Stomach (tissue), 9 donors: ENCODE results near the gene DSTYK. TPM values are rescaled to one million over a fixed set of nuclear protein-coding genes. Genes with fewer than 3 reads are reported as not detected.

Experiments
- DNase-seq, 2 donors: peaks; one replicate each; pipeline versions ENCODE4 v3.0.0 to v3.0.0-alpha.2; 2013 to 2019
- H3K27ac ChIP-seq, 5 donors: fragments of 200-600 bp in 4 of 5; sonication (generic) in 4 of 5; one replicate each; pipeline ENCODE4 v1.5.1; 2013 to 2019; ENCODE audit warnings: mild to moderate bottlenecking in 1 of 5, moderate library complexity in 1 of 5
- H3K27me3 ChIP-seq, 3 donors: fragments of 200-600 bp; sonication (generic); one replicate each; pipeline ENCODE4 v1.5.1; 2017 to 2019; ENCODE audit warnings: mixed run types in 1 of 3
- H3K36me3 ChIP-seq, 4 donors: fragments of 200-600 bp; sonication (generic); 1 replicate in 3 of 4; 2 replicates in 1 of 4; pipeline ENCODE4 v1.5.1; 2016 to 2019
- H3K4me1 ChIP-seq, 4 donors: fragments of 200-600 bp; sonication (generic); one replicate each; pipeline ENCODE4 v1.5.1; 2016 to 2019
- H3K4me3 ChIP-seq, 4 donors: fragments of 200-600 bp; sonication (generic) in 3 of 4; one replicate each; pipeline ENCODE4 v1.5.1; 2016 to 2019; ENCODE audit warnings: mild to moderate bottlenecking in 1 of 4
- H3K9me3 ChIP-seq, 4 donors: fragments of 200-600 bp; sonication (generic); one replicate each; pipeline ENCODE4 v1.5.1; 2016 to 2019
- CTCF ChIP-seq, 7 experiments: fragments of 450-650 bp in 4 of 7; fragments of 200-600 bp in 3 of 7; sonication (generic) in 3 of 7; IDR thresholded peaks; one replicate each; pipeline ENCODE4 v1.5.1; 2016 to 2019; ENCODE audit warnings: antibody characterized with exemption in 7 of 7, control low read depth in 2 of 7, mild to moderate bottlenecking in 1 of 7
- EP300 ChIP-seq: sonication (generic); formaldehyde crosslinking; IDR thresholded peaks from one replicate; pipeline ENCODE4 v1.6.1; 2017; ENCODE audit warnings: antibody characterized with exemption
- POLR2A ChIP-seq, 4 donors: fragments of 450-650 bp; IDR thresholded peaks; one replicate each; pipeline ENCODE4 v1.6.1; 2016; ENCODE audit warnings: antibody characterized with exemption in 4 of 4, control low read depth in 2 of 4, mild to moderate bottlenecking in 1 of 4, moderate library complexity in 1 of 4
- POLR2AphosphoS5 ChIP-seq, 3 donors: sonication (generic); formaldehyde crosslinking; IDR thresholded peaks; one replicate each; pipeline ENCODE4 v1.6.1; 2016; ENCODE audit warnings: antibody characterized with exemption in 3 of 3
- WGBS, 5 donors: extraction: QIAGEN DNeasy Blood & Tissue Kit in 3 of 5; methylation state at CpG; one replicate each; pipeline versions ENCODE4 v1.1.5 to v1.1.7; 2013 to 2018; 5-methylcytosine and 5-hydroxymethylcytosine counted together
- intact Hi-C: fragments of 100-400 bp; cut with DNase I; formaldehyde crosslinking; loops from one replicate; pipeline ENCODE4 v1.15.1; 2023; ENCODE audit warnings: low total_unique reads
- polyA plus RNA-seq, 3 donors: library from polyadenylated mRNA; stranded (reverse); fragments of 200-250 nt; gene quantifications; one replicate each; pipeline ENCODE4 v1.2.3, GENCODE V29; 2013
- total RNA-seq, 5 donors: library from RNA; depleted of rRNA; stranded (reverse); fragments of >200 nt; gene quantifications; one replicate each; pipeline versions ENCODE4 v1.1.0 to v1.2.3, GENCODE V29; 2014 to 2016
- donor health status: healthy with polysubstance abuse.
- donor health status: Bipolar disorder and iron deficiency.
- donor health status: healthy.

DSTYK gene
- total and polyA plus RNA-seq, 8 donors, result 2.4 to 15.2 (median 3.4) TPM

DNA sequence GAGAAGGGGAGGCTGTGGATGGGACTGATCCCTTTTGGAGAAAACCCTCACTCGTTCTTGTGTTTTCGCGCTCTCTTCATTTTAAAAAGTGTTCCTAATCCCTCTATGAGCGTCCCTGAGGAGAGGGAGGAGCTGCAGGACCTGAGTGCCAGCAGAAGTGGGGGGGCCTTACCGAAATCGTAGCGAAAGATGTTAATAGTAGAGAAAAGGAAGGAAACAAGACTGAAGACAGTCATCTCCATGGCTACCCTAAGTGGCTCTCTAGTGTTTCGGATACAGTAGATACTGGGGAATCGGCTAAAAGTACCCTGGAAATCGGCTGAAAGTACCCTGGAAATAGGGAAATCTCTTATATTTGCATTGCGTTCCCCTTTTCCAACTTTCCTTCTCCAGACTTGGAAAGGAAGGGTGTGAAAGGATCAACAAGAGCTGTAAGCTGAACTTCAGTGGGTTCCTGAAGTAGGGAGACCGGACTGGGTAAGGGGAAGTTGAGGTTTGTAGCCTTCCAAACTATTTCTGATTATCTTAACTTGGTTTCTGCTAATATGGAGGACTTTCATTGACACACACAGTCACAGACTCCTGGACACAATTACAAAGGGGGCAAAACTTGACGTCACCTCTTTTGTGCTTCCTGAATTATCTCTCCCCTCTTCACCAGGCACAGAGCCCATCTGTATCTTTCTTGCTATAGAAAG lies 486 bp upstream of the DSTYK start:
- TF ChIP-seq CTCF (IDR thresholded peaks at IDR 0.05), result no peak
- TF ChIP-seq POLR2AphosphoS5 (IDR thresholded peaks at IDR 0.05), result no peak
- no peak for TF ChIP-seq POLR2A (IDR thresholded peaks at IDR 0.05)
- TF ChIP-seq EP300, result no peak
- Histone ChIP-seq H3K36me3 (no peaks in the 10 kb centered on the region), H3K4me3 (peak overlapping the region; percentile 89 to 98 (median 92)), H3K27ac (peak overlapping the region; percentile 85 to 96 (median 86)), H3K27me3 (no peaks in the 10 kb centered on the region), H3K9me3 (no peaks in the 10 kb centered on the region), H3K4me1 (peaks cover 9 to 37% (median 21%) of the 10 kb centered on the region in 4 donors)
- intact Hi-C loops, result no loop called here
- 46 to 51% (median 48%) methylated on average over 13 of the region's 13 CpGs for WGBS, 5 donors
- no peak for DNase-seq

- no peak for DNase-seq
- H3K36me3 ChIP-seq, result no peaks in the 10 kb centered on the region
- H3K27ac ChIP-seq, result peak overlapping the region; percentile 85 to 96 (median 86)
- TF ChIP-seq CTCF (IDR thresholded peaks at IDR 0.05), result no peak
- TF ChIP-seq EP300, result no peak
- no peak for TF ChIP-seq POLR2A (IDR thresholded peaks at IDR 0.05)
- no peak for TF ChIP-seq POLR2AphosphoS5 (IDR thresholded peaks at IDR 0.05)
- H3K9me3 ChIP-seq, result no peaks in the 10 kb centered on the region
- H3K4me1 ChIP-seq, result peaks cover 9 to 37% (median 25%) of the 10 kb centered on the region in 4 donors
- peak overlapping the region; percentile 89 to 98 (median 92) for H3K4me3 ChIP-seq
- WGBS, 5 donors, result 0 to 1% (median 0%) methylated on average over 22 to 31 of the region's 31 CpGs
- intact Hi-C loops, result no loop called here
- no peaks in the 10 kb centered on the region for H3K27me3 ChIP-seq
Measured at GRCh38 chr1:205210756-205211168, 740 bp downstream of the DSTYK start.

- no peak overlapping the region for H3K27ac ChIP-seq
- H3K36me3 ChIP-seq, result no peaks in the 10 kb centered on the region
- no peaks in the 10 kb centered on the region for H3K9me3 ChIP-seq
- peaks cover 9 to 52% (median 34%) of the 10 kb centered on the region in 4 donors for H3K4me1 ChIP-seq
- intact Hi-C loops, result no loop called here
- H3K4me3 ChIP-seq, result no peak overlapping the region
- 86 to 91% (median 90%) methylated on average over 3 of the region's 3 CpGs for WGBS, 5 donors
- TF ChIP-seq POLR2AphosphoS5 (IDR thresholded peaks at IDR 0.05), result no peak
- no peak for TF ChIP-seq CTCF (IDR thresholded peaks at IDR 0.05)
- H3K27me3 ChIP-seq, result no peaks in the 10 kb centered on the region
- no peak for DNase-seq
Measured at GRCh38 chr1:205208811-205209210, 2.7 kb downstream of the DSTYK start.

DNA sequence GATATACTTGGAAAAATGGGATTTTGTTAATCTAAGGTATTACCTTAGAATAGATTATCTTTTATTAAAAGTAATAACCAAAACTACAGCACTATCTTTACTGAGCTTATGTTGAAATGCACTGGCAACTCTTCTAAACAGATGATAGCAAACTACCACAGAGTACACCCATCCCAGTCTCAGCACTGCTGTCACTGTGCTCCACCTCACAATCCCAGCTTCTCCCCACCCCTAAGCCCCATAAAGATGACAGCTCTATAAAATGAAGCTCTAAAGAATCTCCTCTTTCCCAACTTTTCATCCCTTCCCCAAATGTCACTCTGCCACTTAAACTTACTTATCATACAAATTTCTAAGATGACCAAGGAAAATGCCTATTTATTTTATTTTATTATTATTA lies 6.4 kb downstream of the DSTYK start:
- intact Hi-C loops, result no loop called here
- Histone ChIP-seq H3K27me3 (no peaks in the 10 kb centered on the region), H3K4me1 (peaks cover 3 to 44% (median 27%) of the 10 kb centered on the region in 4 donors), H3K4me3 (no peak overlapping the region), H3K36me3 (no peaks in the 10 kb centered on the region), H3K9me3 (no peaks in the 10 kb centered on the region), H3K27ac (no peak overlapping the region)
- TF ChIP-seq POLR2A (IDR thresholded peaks at IDR 0.05), result no peak
- TF ChIP-seq POLR2AphosphoS5 (IDR thresholded peaks at IDR 0.05), result no peak
- DNase-seq, result no peak

GRCh38 chr1:205204552-205204951 lies 7.0 kb downstream of the DSTYK start:
- no peaks in the 10 kb centered on the region for H3K9me3 ChIP-seq
- intact Hi-C loops, result no loop called here
- no peak for TF ChIP-seq CTCF (IDR thresholded peaks at IDR 0.05)
- no peak for TF ChIP-seq POLR2AphosphoS5 (IDR thresholded peaks at IDR 0.05)
- no peak for TF ChIP-seq POLR2A (IDR thresholded peaks at IDR 0.05)
- TF ChIP-seq EP300, result no peak
- H3K4me1 ChIP-seq, result peaks cover 0 to 39% (median 22%) of the 10 kb centered on the region in 4 donors
- no peaks in the 10 kb centered on the region for H3K27me3 ChIP-seq
- H3K4me3 ChIP-seq, result no peak overlapping the region
- H3K36me3 ChIP-seq, result no peaks in the 10 kb centered on the region
- no peak for DNase-seq
- H3K27ac ChIP-seq, result no peak overlapping the region
